ENCODE measurements around the gene PNPLA6. TPM values are rescaled to one million over a fixed set of nuclear protein-coding genes. Genes with fewer than 3 reads are reported as not detected.
A peak's percentile ranks its signal among the peaks of the same experiment; 100 is the strongest.

Gene PNPLA6
- polyA plus RNA-seq, 1 of the 3 experiments (the other 2 are of a cell fraction) = 90.5 TPM

DNA sequence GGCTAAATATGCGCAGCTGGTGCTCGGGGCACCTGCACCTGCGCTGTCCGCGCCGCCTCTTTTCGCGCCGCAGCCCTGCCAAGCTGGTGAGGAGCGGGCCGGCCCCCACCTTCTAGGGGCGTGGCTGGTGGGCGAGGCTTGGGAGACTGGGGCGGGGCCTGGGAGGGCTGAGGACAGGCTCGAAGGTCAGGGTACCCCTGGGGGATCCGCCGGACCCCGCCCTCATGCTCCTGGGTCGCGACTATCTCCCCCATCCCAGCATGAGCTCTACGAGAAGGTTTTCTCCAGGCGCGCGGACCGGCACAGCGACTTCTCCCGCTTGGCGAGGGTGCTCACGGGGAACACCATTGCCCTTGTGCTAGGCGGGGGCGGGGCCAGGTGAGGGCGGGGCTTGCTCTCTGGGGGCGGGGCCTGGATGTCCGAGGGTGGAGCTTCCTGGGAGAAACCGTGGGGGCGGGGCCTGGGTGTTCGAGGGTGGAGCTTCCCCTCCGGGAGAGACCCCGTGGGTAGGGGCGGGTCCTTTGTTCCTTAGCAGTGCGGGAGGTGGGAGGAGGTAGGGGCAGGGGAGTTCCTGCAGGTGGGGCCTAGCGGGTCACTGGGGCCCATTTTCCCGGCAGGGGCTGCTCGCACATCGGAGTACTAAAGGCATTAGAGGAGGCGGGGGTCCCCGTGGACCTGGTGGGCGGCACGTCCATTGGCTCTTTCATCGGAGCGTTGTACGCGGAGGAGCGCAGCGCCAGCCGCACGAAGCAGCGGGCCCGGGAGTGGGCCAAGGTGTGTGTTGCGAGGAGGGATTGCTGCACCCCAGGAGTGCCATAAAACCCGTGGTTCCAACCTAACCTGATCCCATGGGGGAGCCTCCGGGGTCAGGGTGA lies 19.7 kb downstream of the PNPLA6 start:
- H3K36me3 ChIP-seq (replicated peaks in 1 of 2; ENCODE audit: control insufficient read depth in 1 of 2, insufficient read depth in 2 of 2, low read length in 1 of 2) = peaks cover 35 to 41% of the 10 kb centered on the region in 2 experiments
- POLR2A ChIA-PET = no interaction called here

More for the DNA sequence above, 19.7 kb downstream of the PNPLA6 start:
- Histone ChIP-seq H3K4me2 (no peak overlapping the region), H3K79me2 (ENCODE audit: insufficient read depth) (no peaks in the 10 kb centered on the region), H3K4me3 (ENCODE audit: low read depth in 2 of 2, low read length in 1 of 2) (no peak overlapping the region), H3K27ac (ENCODE audit: low read depth in 2 of 2, low read length in 1 of 2) (no peak overlapping the region), H3K9me2 (no peaks in the 10 kb centered on the region), H4K20me1 (ENCODE audit: insufficient read depth) (no peaks in the 10 kb centered on the region), H3F3A (replicated peaks; ENCODE audit: insufficient read depth) (no peaks in the 10 kb centered on the region), H3K27me3 (ENCODE audit: insufficient read depth) (no peaks in the 10 kb centered on the region), H3K4me1 (ENCODE audit: control insufficient read depth in 1 of 2, insufficient read depth in 2 of 2, low read depth in 1 of 2, low read length in 1 of 2) (no peaks in the 10 kb centered on the region; a peak in 1 of 4 replicates), H2AFZ (ENCODE audit: low read depth) (no peak overlapping the region), H3K9ac (no peak overlapping the region), H3K9me3 (no peaks in the 10 kb centered on the region)
- 96% methylated on average over 35 of the region's 62 CpGs for WGBS (ENCODE audit: low lambda C conversion rate)
- CTCF ChIA-PET = interaction anchor here (1.2 to 2.7 kb wide), 3 partner anchors 13 to 126 kb away, joined by 3 to 19 read pairs (median 5); partner anchors contain the start of gene TRAPPC5
- TF ChIP-seq TCF12 (IDR thresholded peaks at IDR 0.05) (no peak), NFIC (IDR thresholded peaks at IDR 0.05; ENCODE audit: borderline replicate concordance) (no peak), JUND (IDR thresholded peaks at IDR 0.05) (no peak), MEF2A (IDR thresholded peaks at IDR 0.05; ENCODE audit: borderline replicate concordance, low read depth) (no peak), IRF3 (IDR thresholded peaks at IDR 0.05; ENCODE audit: low read depth, low read length) (no peak), GABPA (IDR thresholded peaks at IDR 0.05; ENCODE audit: low read depth) (no peak), SIN3A (IDR thresholded peaks at IDR 0.05; ENCODE audit: borderline replicate concordance, low read depth, low read length) (no peak), MAX (IDR thresholded peaks at IDR 0.05; ENCODE audit: low read depth) (no peak), EP300 (IDR thresholded peaks at IDR 0.05; ENCODE audit: borderline replicate concordance in 1 of 2, low read depth in 1 of 2, low read length in 1 of 2) (no peak), TEAD4 (IDR thresholded peaks at IDR 0.05; ENCODE audit: borderline replicate concordance, insufficient read depth) (no peak), SMC3 (IDR thresholded peaks at IDR 0.05; ENCODE audit: low read depth, low read length) (no peak), ZBTB33 (IDR thresholded peaks at IDR 0.05; ENCODE audit: borderline replicate concordance, low read depth) (no peak), EZH2phosphoT487 (IDR thresholded peaks at IDR 0.05; ENCODE audit: borderline replicate concordance, low read depth) (no peak)
- TF ChIP-seq, protein P1, sequence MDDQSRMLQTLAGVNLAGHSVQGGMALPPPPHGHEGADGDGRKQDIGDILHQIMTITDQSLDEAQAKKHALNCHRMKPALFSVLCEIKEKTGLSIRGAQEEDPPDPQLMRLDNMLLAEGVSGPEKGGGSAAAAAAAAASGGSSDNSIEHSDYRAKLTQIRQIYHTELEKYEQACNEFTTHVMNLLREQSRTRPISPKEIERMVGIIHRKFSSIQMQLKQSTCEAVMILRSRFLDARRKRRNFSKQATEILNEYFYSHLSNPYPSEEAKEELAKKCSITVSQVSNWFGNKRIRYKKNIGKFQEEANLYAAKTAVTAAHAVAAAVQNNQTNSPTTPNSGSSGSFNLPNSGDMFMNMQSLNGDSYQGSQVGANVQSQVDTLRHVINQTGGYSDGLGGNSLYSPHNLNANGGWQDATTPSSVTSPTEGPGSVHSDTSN (IDR thresholded peaks at IDR 0.05) = no peak
- DNase-seq = peak; percentile 91
